H9 (cell line): ENCODE measurements around the gene DAB2IP. TPM values are rescaled to one million over a fixed set of nuclear protein-coding genes. Genes with fewer than 3 reads are reported as not detected.

Experiments
- DNase-seq: peaks from one replicate; pipeline ENCODE4 v3.0.0-alpha.2; 2017
- H2AFZ ChIP-seq: one replicate; pipeline ENCODE4 v1.6.1; 2013; ENCODE audit warnings: mild to moderate bottlenecking, low read length, control low read depth, moderate library complexity
- H2AK5ac ChIP-seq: 2 replicates; pipeline ENCODE4 v1.6.1; 2013; ENCODE audit warnings: low read length, control low read depth, mixed read lengths; ENCODE audit not compliant: insufficient read length
- H2BK120ac ChIP-seq: one replicate; pipeline ENCODE4 v1.6.1; 2013; ENCODE audit warnings: low read depth, mild to moderate bottlenecking, low read length, control low read depth, inconsistent platforms; ENCODE audit not compliant: poor library complexity, severe bottlenecking
- H2BK12ac ChIP-seq: 2 replicates; pipeline ENCODE4 v1.6.1; 2013; ENCODE audit warnings: low read length, control low read depth, mixed read lengths, low read depth; ENCODE audit not compliant: insufficient read length
- H2BK15ac ChIP-seq: 2 replicates; pipeline ENCODE4 v1.6.1; 2013; ENCODE audit warnings: low read depth, low read length, control low read depth
- H2BK20ac ChIP-seq: one replicate; pipeline ENCODE4 v1.6.1; 2013; ENCODE audit warnings: low read depth, mild to moderate bottlenecking, low read length, control low read depth, inconsistent platforms; ENCODE audit not compliant: poor library complexity, severe bottlenecking
- H2BK5ac ChIP-seq: 2 replicates; pipeline ENCODE4 v1.6.1; 2013; ENCODE audit warnings: low read length, control low read depth, mixed read lengths; ENCODE audit not compliant: insufficient read length
- H3K14ac ChIP-seq: 2 replicates; pipeline ENCODE4 v1.6.1; 2013; ENCODE audit warnings: low read length, control low read depth; ENCODE audit not compliant: insufficient read depth
- H3K18ac ChIP-seq: 2 replicates; pipeline ENCODE4 v1.6.1; 2013; ENCODE audit warnings: low read depth, mild to moderate bottlenecking, mixed read lengths, low read length, control low read depth; ENCODE audit not compliant: insufficient read length
- H3K23ac ChIP-seq: 2 replicates; pipeline ENCODE4 v1.6.1; 2013; ENCODE audit warnings: low read length, control low read depth, mixed read lengths, low read depth; ENCODE audit not compliant: insufficient read length
- H3K23me2 ChIP-seq: 2 replicates; pipeline ENCODE4 v1.6.1; 2013; ENCODE audit warnings: low read depth, mild to moderate bottlenecking, mixed read lengths, low read length, control low read depth; ENCODE audit not compliant: insufficient read length, poor library complexity, severe bottlenecking
- H3K27ac ChIP-seq: 2 replicates; pipeline ENCODE4 v1.5.1; 2013; ENCODE audit warnings: low read length, control low read depth, mixed read lengths, low read depth; ENCODE audit not compliant: insufficient read length
- H3K27me3 ChIP-seq: 2 replicates; pipeline ENCODE4 v1.6.1; 2013; ENCODE audit warnings: low read length, control low read depth, inconsistent platforms; ENCODE audit not compliant: insufficient read depth
- H3K4ac ChIP-seq: 2 replicates; pipeline ENCODE4 v1.6.1; 2013; ENCODE audit warnings: low read depth, mild to moderate bottlenecking, control low read depth, inconsistent platforms, low read length, moderate library complexity
- H3K4me1 ChIP-seq: 2 replicates; pipeline ENCODE4 v1.6.1; 2013; ENCODE audit warnings: low read length, control low read depth, inconsistent platforms; ENCODE audit not compliant: insufficient read depth
- H3K4me2 ChIP-seq: 2 replicates; pipeline ENCODE4 v1.6.1; 2013; ENCODE audit warnings: low read length, control low read depth, mixed read lengths; ENCODE audit not compliant: insufficient read length, insufficient read depth
- H3K56ac ChIP-seq: 2 replicates; pipeline ENCODE4 v1.6.1; 2013; ENCODE audit warnings: low read depth, mild to moderate bottlenecking, mixed read lengths, low read length, control low read depth; ENCODE audit not compliant: insufficient read length
- H3K79me1 ChIP-seq: 2 replicates; pipeline ENCODE4 v1.6.1; 2013; ENCODE audit warnings: low read depth, mild to moderate bottlenecking, moderate library complexity, low read length, control low read depth, inconsistent platforms; ENCODE audit not compliant: insufficient read depth, poor library complexity, severe bottlenecking
- H3K79me2 ChIP-seq: 2 replicates; pipeline ENCODE4 v1.6.1; 2013; ENCODE audit warnings: low read length, control low read depth, inconsistent platforms; ENCODE audit not compliant: insufficient read depth
- H3K9ac ChIP-seq: 2 replicates; pipeline ENCODE4 v1.6.1; 2013; ENCODE audit warnings: low read length, control low read depth, mixed read lengths; ENCODE audit not compliant: insufficient read length; ENCODE audit errors: extremely low read depth
- H3K9me3 ChIP-seq: one replicate; pipeline ENCODE4 v1.6.1; 2013; ENCODE audit warnings: low read depth, low read length, inconsistent platforms; ENCODE audit not compliant: control insufficient read depth
- H3T11ph ChIP-seq: one replicate; pipeline ENCODE4 v1.6.1; 2013; ENCODE audit warnings: mild to moderate bottlenecking, low read length, control low read depth, inconsistent platforms
- H4K20me1 ChIP-seq: one replicate; pipeline ENCODE4 v1.6.1; 2013; ENCODE audit not compliant: control insufficient read depth, insufficient read length, insufficient read depth
- H4K5ac ChIP-seq: 2 replicates; pipeline ENCODE4 v1.6.1; 2013; ENCODE audit warnings: low read depth, mild to moderate bottlenecking, mixed read lengths, low read length, control low read depth; ENCODE audit not compliant: insufficient read length
- H4K8ac ChIP-seq: replicated peaks from 2 replicates; pipeline ENCODE4 v1.6.1; 2013; ENCODE audit warnings: low read length, control low read depth, mixed read lengths, low read depth; ENCODE audit not compliant: insufficient read length
- H4K91ac ChIP-seq: 2 replicates; pipeline ENCODE4 v1.6.1; 2013; ENCODE audit warnings: low read depth, mild to moderate bottlenecking, moderate library complexity, mixed read lengths, low read length, control low read depth; ENCODE audit not compliant: insufficient read length
- H3K27ac Mint-ChIP-seq, 3 experiments: 2 replicates in 2 of 3; 3 replicates in 1 of 3; pipeline ENCODE4 v1.8.0; 2020 to 2021; ENCODE audit warnings: mixed read lengths in 3 of 3, mild to moderate bottlenecking in 1 of 3, moderate library complexity in 1 of 3
- H3K27me3 Mint-ChIP-seq: 2 replicates; pipeline ENCODE4 v1.8.0; 2021; ENCODE audit warnings: low read depth, mild to moderate bottlenecking, moderate library complexity, mixed read lengths
- H3K36me3 Mint-ChIP-seq, 3 experiments: 2 replicates in 2 of 3; 3 replicates in 1 of 3; pipeline ENCODE4 v1.8.0; 2020 to 2021; ENCODE audit warnings: low read depth in 3 of 3, mixed read lengths in 3 of 3; ENCODE audit not compliant: insufficient read depth in 1 of 3
- H3K4me1 Mint-ChIP-seq, 2 experiments: 2 replicates each; pipeline ENCODE4 v1.8.0; 2020; ENCODE audit warnings: mixed read lengths in 2 of 2
- H3K4me3 Mint-ChIP-seq, 2 experiments: 2 replicates in 1 of 2; 3 replicates in 1 of 2; pipeline ENCODE4 v1.8.0; 2020 to 2021; ENCODE audit warnings: mild to moderate bottlenecking in 2 of 2, mixed read lengths in 2 of 2, moderate library complexity in 1 of 2
- H3K9me3 Mint-ChIP-seq, 2 experiments: 2 replicates in 1 of 2; 3 replicates in 1 of 2; pipeline ENCODE4 v1.8.0; 2020; ENCODE audit warnings: mild to moderate bottlenecking in 2 of 2, mixed read lengths in 2 of 2, moderate library complexity in 1 of 2
- CTCF ChIP-seq: fragments of 200-600 bp; sonication (generic); conservative IDR thresholded peaks from 3 replicates; pipeline ENCODE4 v1.8.0; 2021; ENCODE audit warnings: antibody characterized with exemption, mild to moderate bottlenecking
- WGBS: extraction: QIAGEN DNeasy Blood & Tissue Kit; methylation state at CpG from one replicate; pipeline ENCODE4 v1.1.7; 2013; ENCODE audit warnings: missing lambda C conversion rate, low lambda C conversion rate, mixed read lengths; ENCODE audit not compliant: insufficient read length; ENCODE audit errors: extremely low coverage; 5-methylcytosine and 5-hydroxymethylcytosine counted together
- total RNA-seq: library from RNA; stranded (reverse); gene quantifications from 2 replicates; pipeline ENCODE4 v1.2.1, GENCODE V29; 2021

The DAB2IP gene
- total RNA-seq, 1 experiment from 2014 or later = 22.6 TPM

- no CpG with 5 or more reads among the region's 5 CpGs for WGBS
- Histone ChIP-seq H3K27ac (no peak overlapping the region), H3K14ac (no peak overlapping the region), H3K4me1 (no peaks in the 10 kb centered on the region; the same call in 1 of the 2 replicates), H3K9me3 (no peaks in the 10 kb centered on the region), H3K18ac (no peak overlapping the region), H2BK120ac (no peak overlapping the region), H4K5ac (no peak overlapping the region), H3K9ac (no peak overlapping the region), H3K23ac (no peak overlapping the region), H3K4me2 (no peak overlapping the region), H3K56ac (no peak overlapping the region), H3K79me1 (no peaks in the 10 kb centered on the region), H2BK5ac (no peak overlapping the region), H3K79me2 (peaks cover 3% of the 10 kb centered on the region; the same call in 1 of the 2 replicates), H4K91ac (no peak overlapping the region), H2BK15ac (no peak overlapping the region), H4K8ac (no peak overlapping the region), H3K4ac (no peak overlapping the region), H2BK20ac (no peak overlapping the region), H2BK12ac (no peak overlapping the region), H2AK5ac (no peak overlapping the region), H3T11ph (no peak overlapping the region), H4K20me1 (peaks cover 4% of the 10 kb centered on the region), H2AFZ (no peak overlapping the region), H3K23me2 (peaks cover 5% of the 10 kb centered on the region), H3K27me3 (no peaks in the 10 kb centered on the region)
- H3K27ac Mint-ChIP-seq = peak overlapping the region in 1 of 3 experiments; percentile 53; a peak in 1 of 7 replicates
- H3K36me3 Mint-ChIP-seq = peaks cover 0 to 3% (median 2%) of the 10 kb centered on the region in 3 experiments; a peak in 2 of 7 replicates
- H3K9me3 Mint-ChIP-seq = no peaks in the 10 kb centered on the region
- H3K27me3 Mint-ChIP-seq = peaks cover 23% of the 10 kb centered on the region
- no peak for DNase-seq
- H3K4me3 Mint-ChIP-seq = no peak overlapping the region
- H3K4me1 Mint-ChIP-seq = peaks cover 29 to 36% of the 10 kb centered on the region in 2 experiments
- TF ChIP-seq CTCF = no peak
These were observed 5.6 kb downstream of the DAB2IP start for GRCh38 chr9:121656941-121657470.
